A549 (cell line): Measurements from ENCODE around the gene OBSCN. TPM values are rescaled to one million over a fixed set of nuclear protein-coding genes. Genes with fewer than 3 reads are reported as not detected.

Experiments
- ATAC-seq, 2 experiments: fragments of 200-7000 bp in 1 of 2; fragments of >200 bp in 1 of 2; cut with Nextera tagmentation in 1 of 2; cut with Tn5 transposase in 1 of 2; 3 replicates each; pipeline versions ENCODE4 v1.8.0 to v1.9.1; 2018 to 2020; ENCODE audit warnings: mild to moderate bottlenecking in 1 of 2, moderate library complexity in 1 of 2
- CTCF ChIA-PET: fragments of 300-600 bp; sonication (Branson Sonifier 250); formaldehyde crosslinking; extraction: SDS; loops from one replicate; lab custom pipeline; 2021; ENCODE audit warnings: antibody characterized with exemption, inconsistent platforms; lab: Yijun Ruan, JAX
- POLR2A ChIA-PET: fragments of 350-600 bp; formaldehyde crosslinking; extraction: SDS; loops from one replicate; lab custom pipeline; 2021; ENCODE audit warnings: antibody characterized with exemption, inconsistent platforms; lab: Yijun Ruan, JAX
- DNase-seq, 2 experiments: peaks; one replicate each; pipeline versions ENCODE4 v3.0.0 to v3.0.0-alpha.2; 2011 to 2016; ENCODE audit warnings: low read depth in 1 of 2, low spot score in 1 of 2
- FAIRE-seq: peaks from 2 replicates; lab custom pipeline; 2011; peaks lifted over from hg19 to GRCh38; lab: Jason Lieb, UNC
- H3K27ac ChIP-seq, 2 experiments: fragments of >200 bp; sonication (Bioruptor Twin); formaldehyde crosslinking; 3 replicates each; pipeline ENCODE4 v1.5.1; 2016 to 2017
- H3K4me1 ChIP-seq: fragments of >200 bp; sonication (Bioruptor Twin); formaldehyde crosslinking; 3 replicates; pipeline ENCODE4 v1.6.1; 2016
- H3K4me2 ChIP-seq: fragments of >200 bp; sonication (Bioruptor Twin); formaldehyde crosslinking; 3 replicates; pipeline ENCODE4 v1.6.1; 2016
- H3K4me3 ChIP-seq: fragments of >200 bp; sonication (Bioruptor Twin); formaldehyde crosslinking; 3 replicates; pipeline ENCODE4 v1.5.1; 2016
- H3K9me3 ChIP-seq: fragments of >200 bp; sonication (Bioruptor Twin); formaldehyde crosslinking; 3 replicates; pipeline ENCODE4 v1.6.1; 2016
- ATOH8 ChIP-seq: fragments of 250-450 bp; sonication (Bioruptor Pico); IDR thresholded peaks from 2 replicates; pipeline ENCODE4 v1.5.0; 2020; ENCODE audit warnings: low read depth, mild to moderate bottlenecking, moderate library complexity
- CBX8 ChIP-seq: fragments of 200-600 bp; sonication (generic); IDR thresholded peaks from 2 replicates; pipeline ENCODE4 v1.6.1; 2016
- CEBPB ChIP-seq, 2 experiments: fragments of >200 bp in 1 of 2; sonication (Bioruptor Twin) in 1 of 2; formaldehyde crosslinking in 1 of 2; IDR thresholded peaks; 2 replicates each; pipeline ENCODE4 v1.6.1; 2012 to 2016
- CHD2 ChIP-seq: fragments of 150-350 bp; IDR thresholded peaks from 2 replicates; pipeline ENCODE4 v1.6.1; 2014; ENCODE audit warnings: low read length; ENCODE audit not compliant: partially characterized antibody
- CTCF ChIP-seq: fragments of >200 bp; sonication (Bioruptor Twin); formaldehyde crosslinking; IDR thresholded peaks from 3 replicates; pipeline ENCODE4 v1.5.1; 2016
- EHF ChIP-seq: fragments of 250-450 bp; sonication (Bioruptor Pico); IDR thresholded peaks from 2 replicates; pipeline ENCODE4 v1.5.0; 2020; ENCODE audit warnings: mild to moderate bottlenecking
- ESRRA ChIP-seq: fragments of 150-350 bp; IDR thresholded peaks from 2 replicates; pipeline ENCODE4 v1.6.1; 2014; ENCODE audit warnings: mild to moderate bottlenecking, low read length, borderline replicate concordance
- FOSL2 ChIP-seq, 2 experiments: fragments of 450-650 bp in 1 of 2; fragments of >200 bp in 1 of 2; sonication (Bioruptor Twin) in 1 of 2; formaldehyde crosslinking; IDR thresholded peaks; 2 replicates each; pipeline versions ENCODE4 v1.5.0 to v1.6.1; 2016 to 2020; ENCODE audit warnings: mild to moderate bottlenecking in 1 of 2, moderate library complexity in 1 of 2
- GATA3 ChIP-seq: IDR thresholded peaks from 2 replicates; pipeline ENCODE4 v1.6.1; 2012; ENCODE audit warnings: borderline replicate concordance
- HMGXB4 ChIP-seq: fragments of 250-450 bp; sonication (Bioruptor Pico); IDR thresholded peaks from 2 replicates; pipeline ENCODE4 v1.5.0; 2021; ENCODE audit warnings: mild to moderate bottlenecking, moderate library complexity, borderline replicate concordance
- HOXB5 ChIP-seq: fragments of 250-450 bp; sonication (Bioruptor Pico); IDR thresholded peaks from 2 replicates; pipeline ENCODE4 v1.5.0; 2020; ENCODE audit warnings: mild to moderate bottlenecking, moderate library complexity
- JUN ChIP-seq, 2 experiments: fragments of >200 bp; sonication (Bioruptor Twin); formaldehyde crosslinking; IDR thresholded peaks; 2 replicates in 1 of 2; 3 replicates in 1 of 2; pipeline ENCODE4 v1.6.1; 2016 to 2017
- KDM1A ChIP-seq: fragments of 200-600 bp; sonication (generic); IDR thresholded peaks from 2 replicates; pipeline ENCODE4 v1.6.1; 2016; ENCODE audit warnings: low read depth, mild to moderate bottlenecking
- MYC ChIP-seq: IDR thresholded peaks from 2 replicates; pipeline ENCODE4 v1.6.1; 2012; ENCODE audit warnings: mild to moderate bottlenecking, inconsistent platforms, low read length, improper control_type of control experiment, borderline replicate concordance
- PBX3 ChIP-seq: IDR thresholded peaks from 2 replicates; pipeline ENCODE4 v1.6.1; 2012
- WGBS: methylation state at CpG from one replicate; pipeline ENCODE4 v1.1.6; 2017; ENCODE audit errors: missing lambda C conversion rate; 5-methylcytosine and 5-hydroxymethylcytosine counted together
- polyA plus RNA-seq, 4 experiments: library from polyadenylated mRNA; depleted of rRNA in 3 of 4; stranded (reverse); fragments of >200 nt; fragmentation: RNase III in 1 of 4; extraction: RNeasy Plus Mini Kit Qiagen cat#74134 plus additional on column Dnase treatment in 1 of 4; gene quantifications; 2 replicates in 3 of 4; 3 replicates in 1 of 4; pipeline ENCODE4 v1.2.3, GENCODE V29; 2011 to 2017

OBSCN gene
- polyA plus RNA-seq, 2 of the 4 experiments (the other 2 are of a cell fraction) = 3.1 to 6.8 TPM

- H3K4me2 ChIP-seq = no peak overlapping the region
- ATAC-seq = no peak
- H3K27ac ChIP-seq = 0 out of 6 replicates have a peak overlapping the region, but pooled peaks of 1 of the 2 experiments have one; percentile 17
- no peaks in the 10 kb centered on the region for H3K9me3 ChIP-seq
- 89% methylated on average over 14 of the region's 19 CpGs for WGBS
- no peak for FAIRE-seq
- no peak for TF ChIP-seq KDM1A
- TF ChIP-seq CBX8 = no peak
- TF ChIP-seq CEBPB (IDR thresholded peaks at IDR 0.05) = no peak
- TF ChIP-seq, all 56 proteins: peak for 0
- ChIA-PET CTCF (interaction anchor here (0.7 to 1.0 kb wide), 2 partner anchors 10 to 398 kb away, joined by 3 read pairs; no protein-coding TSS in a partner anchor), POLR2A (no interaction called here)
- Histone ChIP-seq H3K4me1 (peaks cover 28% of the 10 kb centered on the region), H3K4me3 (no peak overlapping the region)
- no peak for DNase-seq
Observed at GRCh38 chr1:228408869-228409805, 201.3 kb downstream of the OBSCN start.

- TF ChIP-seq HOXB5 (CRISPR knock-in tag) (no peak), CEBPB (IDR thresholded peaks at IDR 0.05) (0 out of 4 replicates have a peak, but pooled peaks of 1 of the 2 experiments have one; percentile 52)
- CTCF ChIA-PET = interaction anchor here (0.7 to 1.0 kb wide), 2 partner anchors 9 to 399 kb away, joined by 3 read pairs; no protein-coding TSS in a partner anchor
- no peak overlapping the region for H3K27ac ChIP-seq
- peaks cover 19% of the 10 kb centered on the region for H3K4me1 ChIP-seq
- 91% methylated on average over 8 of the region's 8 CpGs for WGBS
- H3K4me2 ChIP-seq = no peak overlapping the region
- POLR2A ChIA-PET = no interaction called here
- H3K4me3 ChIP-seq = no peak overlapping the region
- DNase-seq (no peak), ATAC-seq (no peak), FAIRE-seq (no peak)
- no peaks in the 10 kb centered on the region for H3K9me3 ChIP-seq
Observed at GRCh38 chr1:228410015-228410414, 202.2 kb downstream of the OBSCN start.

GRCh38 chr1:228410671-228411070 lies 202.8 kb downstream of the OBSCN start:
- ChIA-PET CTCF (interaction anchor here (1.4 to 1.9 kb wide), 2 partner anchors 17 to 162 kb away, joined by 3 to 6 read pairs; no protein-coding TSS in a partner anchor), POLR2A (no interaction called here)
- Histone ChIP-seq H3K4me2 (no peak overlapping the region), H3K27ac (no peak overlapping the region), H3K9me3 (no peaks in the 10 kb centered on the region), H3K4me3 (no peak overlapping the region), H3K4me1 (peaks cover 16% of the 10 kb centered on the region; the same call in 2 of the 3 replicates)
- ATAC-seq (no peak), DNase-seq (no peak), FAIRE-seq (no peak)
- WGBS = 95% methylated on average over 9 of the region's 11 CpGs
- TF ChIP-seq CTCF (no peak), PBX3 (no peak), ATOH8 (CRISPR knock-in tag) (no peak), GATA3 (no peak), FOSL2 (IDR thresholded peaks at IDR 0.05) (no peak), FOSL2 (CRISPR knock-in tag; IDR thresholded peaks at IDR 0.05) (no peak), MYC (no peak), HMGXB4 (CRISPR knock-in tag) (no peak), CHD2 (no peak), JUN (IDR thresholded peaks at IDR 0.05) (no peak), EHF (CRISPR knock-in tag) (no peak), ESRRA (no peak)
